SK-MEL-5 (cell line): ENCODE measurements around the gene TSHZ1. TPM values are rescaled to one million over a fixed set of nuclear protein-coding genes. Genes with fewer than 3 reads are reported as not detected.
"Not testable (repeated sequence)": the region's sequence is repeated elsewhere in the genome, so short reads cannot be mapped to it uniquely, and the experiment has no call there.

Experiments used
- DNase-seq: peaks from one replicate; pipeline ENCODE4 v3.0.0-alpha.2; 2016; ENCODE audit warnings: low read depth, low spot score
- in situ Hi-C: cut with HindIII; loops from 2 replicates; pipeline ENCODE4 v1.10.0; 2016; ENCODE audit warnings: low sequenced_read_pairs, high pct_unique_total_duplicates, low pct_unique_long_range_greater_than_20kb
- total RNA-seq: library from RNA; depleted of rRNA; stranded (reverse); fragments of >200 nt; shearing (Covaris generic); gene quantifications from 2 replicates; pipeline ENCODE4 v1.2.3, GENCODE V29; 2014

TSHZ1 gene
- total RNA-seq, 1 experiment from 2014 or later: 3.0 TPM

DNA sequence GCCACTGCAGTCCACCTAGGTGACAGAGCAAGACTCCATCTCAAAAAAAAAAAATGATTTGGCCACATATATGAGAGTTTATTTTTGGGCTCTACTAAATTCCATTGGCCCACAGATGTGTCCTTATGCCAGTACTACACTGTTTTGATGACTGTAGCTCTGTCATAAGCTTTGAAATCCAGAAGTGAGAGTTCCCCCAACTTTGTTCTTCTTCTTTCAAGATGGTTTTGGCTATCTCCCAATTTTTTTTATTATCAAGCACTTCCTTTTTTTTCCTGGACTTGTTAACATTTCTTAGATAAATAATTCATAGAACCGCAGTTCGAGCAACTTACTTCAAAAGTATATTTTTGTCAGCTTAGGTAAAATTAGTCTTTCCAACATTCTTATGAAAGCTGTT is 96.9 kb downstream of the TSHZ1 start:
- in situ Hi-C loops: no loop called here
- DNase-seq: no peak

DNA sequence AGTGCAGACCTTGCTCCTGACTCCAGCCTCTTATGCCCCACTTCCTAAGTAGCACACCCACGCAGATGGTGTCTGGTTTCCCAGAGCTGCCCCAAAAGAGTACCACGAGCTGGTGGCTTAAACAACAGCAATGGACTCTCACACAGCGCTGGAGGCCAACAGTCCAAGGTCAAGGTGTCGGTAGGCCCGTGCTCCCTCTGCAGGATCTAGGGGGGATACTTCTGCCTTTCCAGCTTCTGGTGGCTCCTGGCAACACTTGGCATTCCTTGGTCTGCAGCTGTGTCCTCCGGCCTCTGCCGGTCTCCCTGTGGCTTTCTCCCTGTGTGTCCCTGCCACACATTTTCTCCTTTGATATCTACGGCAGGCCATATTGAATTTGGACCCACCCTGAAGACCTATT is 99.0 kb downstream of the TSHZ1 start:
- in situ Hi-C loops: no loop called here
- DNase-seq: peak; percentile 50

DNA sequence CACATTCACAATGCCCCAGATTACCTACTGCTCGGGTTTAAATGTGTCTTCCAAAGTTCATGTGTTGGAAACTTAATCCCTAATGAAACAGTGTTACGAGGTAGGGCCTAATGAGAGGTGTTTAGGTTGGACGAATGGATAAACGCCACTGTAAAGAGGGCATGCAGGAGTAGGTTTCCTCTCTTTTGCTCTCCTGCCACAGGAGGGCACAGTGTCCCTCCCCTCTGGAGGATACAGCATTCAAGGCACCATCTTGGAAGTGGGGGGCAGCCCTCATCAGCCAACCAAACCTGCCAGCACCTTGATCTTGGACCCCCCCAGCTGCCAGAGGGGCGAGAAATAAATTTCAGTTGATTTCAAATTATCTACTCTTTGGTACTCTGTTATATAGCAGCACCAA is 103.5 kb downstream of the TSHZ1 start:
- in situ Hi-C loops: no loop called here
- DNase-seq: peak; percentile 48

DNA sequence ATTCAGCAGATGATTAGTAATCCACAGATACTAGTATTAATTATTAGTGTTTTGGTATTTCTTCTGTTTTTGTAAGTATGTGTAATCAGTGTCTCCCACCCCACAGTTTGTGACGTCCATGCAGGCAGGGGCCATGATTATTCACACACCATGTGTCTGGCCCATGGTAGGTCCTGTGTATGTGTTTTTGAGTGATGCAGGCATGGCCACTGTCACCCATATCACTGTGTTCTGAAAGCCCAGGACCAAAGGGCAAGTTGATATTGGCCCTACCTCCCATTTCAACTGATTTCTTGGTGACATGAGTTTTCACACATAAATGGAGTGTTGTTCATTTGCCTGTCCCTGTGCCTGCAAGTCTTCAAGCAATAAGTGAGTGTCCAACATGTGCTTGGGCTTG is 104.0 kb downstream of the TSHZ1 start:
- in situ Hi-C loops: no loop called here
- no peak for DNase-seq

- no peak for DNase-seq
- in situ Hi-C loops: no loop called here
Observed at GRCh38 chr18:75316223-75316622, 105.6 kb downstream of the TSHZ1 start.

DNA sequence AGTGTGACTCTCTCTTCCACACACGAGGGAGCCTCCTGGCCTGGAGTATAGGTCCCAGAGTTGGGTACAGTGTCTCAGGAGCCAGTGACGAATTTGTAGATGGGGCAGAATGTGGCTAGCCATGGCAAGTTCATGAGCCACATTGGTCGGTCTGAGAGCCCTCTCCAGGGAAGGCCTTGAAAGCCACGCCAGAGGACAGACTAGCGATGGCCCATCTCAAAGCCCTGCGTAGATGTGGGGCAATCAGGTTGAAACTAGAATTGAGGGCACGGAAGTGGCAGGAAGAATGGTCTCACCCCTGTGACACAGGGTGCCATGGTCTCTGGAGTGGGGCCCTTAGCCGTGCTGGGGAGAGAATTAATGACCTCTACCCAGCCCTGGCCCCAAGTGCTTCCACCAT is 106.2 kb downstream of the TSHZ1 start:
- no peak for DNase-seq
- in situ Hi-C loops: no loop called here

- no peak for DNase-seq
- in situ Hi-C loops: no loop called here
Observed at GRCh38 chr18:75317300-75317699, 106.7 kb downstream of the TSHZ1 start.

DNA sequence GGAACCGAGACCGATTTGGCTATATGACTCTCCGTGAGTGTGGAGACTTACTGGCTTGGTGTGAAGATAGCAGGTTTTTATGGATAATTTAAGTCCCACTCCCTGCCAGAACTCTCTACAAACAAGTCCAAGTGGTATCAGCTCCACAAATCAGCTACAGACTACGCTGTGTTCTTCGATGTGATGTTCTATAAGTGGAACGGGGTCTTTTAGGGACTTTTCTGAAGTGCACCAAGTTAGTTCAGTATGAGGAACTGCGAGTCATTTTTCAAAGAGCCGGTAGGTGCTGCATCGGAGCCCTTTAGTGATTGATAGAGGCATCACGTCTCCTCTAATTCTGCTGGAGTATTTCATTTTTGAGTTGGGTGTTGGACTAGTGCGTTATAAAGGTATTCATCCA is 107.1 kb downstream of the TSHZ1 start:
- DNase-seq: no peak
- in situ Hi-C loops: no loop called here

DNA sequence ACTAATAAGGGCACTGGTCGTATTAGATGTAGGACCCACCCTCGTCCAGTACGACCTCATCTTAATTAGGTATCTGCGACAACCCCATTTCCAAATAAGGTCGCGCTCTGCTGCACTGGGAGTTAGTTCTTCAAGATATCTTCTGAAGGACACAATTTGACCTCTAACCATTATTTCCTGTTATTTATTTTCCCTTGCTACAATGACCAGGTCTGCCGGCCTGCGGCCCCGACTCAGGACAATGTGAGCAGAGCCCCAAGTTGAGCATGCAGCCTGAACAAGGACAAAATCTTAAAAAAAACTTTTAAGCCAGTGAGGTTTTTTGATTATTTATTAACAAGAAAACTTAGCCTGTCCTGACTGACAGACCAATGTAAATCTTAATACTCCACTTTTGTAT is 109.3 kb downstream of the TSHZ1 start:
- in situ Hi-C loops: no loop called here

GRCh38 chr18:75320506-75320905 is 109.9 kb downstream of the TSHZ1 start:
- in situ Hi-C loops: no loop called here

More for the DNA sequence above, 109.3 kb downstream of the TSHZ1 start:
- DNase-seq: no peak

GRCh38 chr18:75321431-75321830 is 110.8 kb downstream of the TSHZ1 start:
- no peak for DNase-seq
- in situ Hi-C loops: no loop called here

More at GRCh38 chr18:75320506-75320905, 109.9 kb downstream of the TSHZ1 start:
- DNase-seq: no peak

GRCh38 chr18:75322206-75322605 is 111.6 kb downstream of the TSHZ1 start:
- in situ Hi-C loops: no loop called here

GRCh38 chr18:75323821-75324585 is 113.4 kb downstream of the TSHZ1 start:
- in situ Hi-C loops: no loop called here
- DNase-seq: no peak

More at GRCh38 chr18:75322206-75322605, 111.6 kb downstream of the TSHZ1 start:
- no peak for DNase-seq

GRCh38 chr18:75324686-75325257 is 114.2 kb downstream of the TSHZ1 start:
- no peak for DNase-seq
- in situ Hi-C loops: no loop called here

GRCh38 chr18:75329753-75330152 is 119.2 kb downstream of the TSHZ1 start:
- in situ Hi-C loops, DNase-seq: not testable (repeated sequence)

DNA sequence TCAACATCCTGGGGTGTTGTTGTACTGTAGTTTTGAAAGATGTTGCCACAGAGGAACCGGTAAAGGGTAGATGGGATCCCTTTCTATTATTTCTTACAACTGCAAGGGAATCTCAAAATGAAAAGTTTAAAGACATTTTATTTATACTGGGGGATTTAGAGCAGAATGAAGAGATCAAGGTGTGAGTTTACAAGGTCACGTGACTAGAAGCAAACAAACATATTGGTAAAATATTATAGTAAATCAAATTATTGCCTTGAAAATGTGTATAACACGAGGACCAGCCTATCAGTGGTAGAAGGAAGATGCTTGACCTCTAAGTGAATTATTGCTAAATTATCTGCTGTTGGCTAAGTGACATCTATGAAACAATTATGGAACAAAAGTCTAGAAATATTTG is 119.7 kb downstream of the TSHZ1 start:
- in situ Hi-C loops: no loop called here
- DNase-seq: no peak

DNA sequence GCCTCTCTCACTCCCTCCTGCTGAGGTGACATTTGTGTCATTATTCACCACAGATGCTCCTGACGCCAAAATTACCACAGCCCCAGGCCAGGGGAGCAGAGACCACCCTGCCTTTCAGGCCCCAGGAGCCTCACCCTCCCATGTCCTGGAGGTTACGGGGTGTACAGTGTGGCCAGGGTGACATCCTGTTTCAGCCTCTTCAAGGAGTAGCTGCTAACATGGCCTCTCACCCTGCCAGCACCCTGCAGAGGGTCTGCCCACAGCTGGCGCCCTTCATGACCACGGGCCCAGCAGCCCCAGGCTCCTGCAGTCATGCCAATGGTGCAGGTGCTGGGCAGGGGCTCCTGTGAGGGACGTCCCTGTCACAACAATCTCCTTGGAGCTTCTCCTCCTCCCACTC is 124.3 kb downstream of the TSHZ1 start:
- DNase-seq: no peak
- in situ Hi-C loops: no loop called here

- no peak for DNase-seq
- in situ Hi-C loops: no loop called here
Observed at GRCh38 chr18:75335511-75335910, 124.9 kb downstream of the TSHZ1 start.

DNA sequence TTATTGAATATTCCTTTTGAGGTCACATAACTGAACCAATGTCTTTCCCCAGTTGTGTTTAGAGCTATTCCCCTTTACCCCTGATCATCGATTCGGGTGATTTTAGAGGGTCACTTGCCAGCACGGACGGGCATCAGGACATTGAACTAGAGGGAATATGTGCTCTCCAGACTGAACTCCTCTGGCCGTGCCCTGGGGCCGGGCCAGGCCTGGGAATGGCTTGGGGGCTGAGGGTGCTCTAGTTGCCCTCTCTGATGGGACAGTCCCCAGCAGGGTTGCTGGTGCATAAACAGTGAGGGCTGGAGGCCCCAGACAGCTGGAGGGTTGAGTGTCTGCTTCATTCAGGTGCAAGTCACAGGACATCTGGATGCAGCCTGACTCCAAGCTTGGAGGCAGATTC is 126.2 kb downstream of the TSHZ1 start:
- DNase-seq: no peak
- in situ Hi-C loops: no loop called here
